GM06990 (cell line): ENCODE data around the gene PRKCH.

Source experiments
- DNase-seq: peaks from one replicate; pipeline ENCODE4 v3.0.0-alpha.2; 2011; ENCODE audit not compliant: insufficient read length; ENCODE audit errors: extremely low read depth
- H3K27me3 ChIP-seq: replicated peaks from 2 replicates; pipeline ENCODE4 v1.6.0; 2011; ENCODE audit warnings: low read length; ENCODE audit not compliant: control insufficient read depth, insufficient read depth
- H3K36me3 ChIP-seq: 2 replicates; pipeline ENCODE4 v1.5.1; 2011; ENCODE audit warnings: low read length; ENCODE audit not compliant: control insufficient read depth, insufficient read depth
- H3K4me3 ChIP-seq: replicated peaks from 2 replicates; pipeline ENCODE4 v1.5.1; 2011; ENCODE audit warnings: low read depth, mild to moderate bottlenecking, control low read depth, low read length
- TF ChIP-seq, protein P1 (sequence below): IDR thresholded peaks from 2 replicates; pipeline ENCODE4 v1.5.1; 2011; ENCODE audit warnings: low read length, control low read depth, mild to moderate bottlenecking, inconsistent platforms; ENCODE audit not compliant: insufficient read depth, poor library complexity, severe bottlenecking

Gene PRKCH

DNA sequence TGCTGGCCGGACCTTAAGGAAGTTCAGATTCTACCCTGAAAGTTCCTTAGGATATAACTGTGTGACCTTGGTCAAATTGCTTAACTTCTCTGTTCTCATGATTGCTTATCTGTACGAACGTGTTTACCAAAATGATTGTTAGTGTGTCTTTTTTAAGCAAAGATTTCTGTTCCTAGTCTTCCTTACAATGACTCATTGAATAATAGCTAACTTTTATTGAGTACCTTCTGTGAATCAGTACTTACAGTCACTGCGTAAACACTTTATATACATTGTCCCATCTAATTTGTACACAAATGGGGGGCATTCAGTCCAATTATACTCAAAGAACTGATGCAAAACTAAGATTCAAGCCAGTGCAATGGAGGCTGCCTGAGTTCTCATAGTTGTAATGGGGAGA lies 36.0 kb upstream of the PRKCH start:
- TF ChIP-seq, protein P1, sequence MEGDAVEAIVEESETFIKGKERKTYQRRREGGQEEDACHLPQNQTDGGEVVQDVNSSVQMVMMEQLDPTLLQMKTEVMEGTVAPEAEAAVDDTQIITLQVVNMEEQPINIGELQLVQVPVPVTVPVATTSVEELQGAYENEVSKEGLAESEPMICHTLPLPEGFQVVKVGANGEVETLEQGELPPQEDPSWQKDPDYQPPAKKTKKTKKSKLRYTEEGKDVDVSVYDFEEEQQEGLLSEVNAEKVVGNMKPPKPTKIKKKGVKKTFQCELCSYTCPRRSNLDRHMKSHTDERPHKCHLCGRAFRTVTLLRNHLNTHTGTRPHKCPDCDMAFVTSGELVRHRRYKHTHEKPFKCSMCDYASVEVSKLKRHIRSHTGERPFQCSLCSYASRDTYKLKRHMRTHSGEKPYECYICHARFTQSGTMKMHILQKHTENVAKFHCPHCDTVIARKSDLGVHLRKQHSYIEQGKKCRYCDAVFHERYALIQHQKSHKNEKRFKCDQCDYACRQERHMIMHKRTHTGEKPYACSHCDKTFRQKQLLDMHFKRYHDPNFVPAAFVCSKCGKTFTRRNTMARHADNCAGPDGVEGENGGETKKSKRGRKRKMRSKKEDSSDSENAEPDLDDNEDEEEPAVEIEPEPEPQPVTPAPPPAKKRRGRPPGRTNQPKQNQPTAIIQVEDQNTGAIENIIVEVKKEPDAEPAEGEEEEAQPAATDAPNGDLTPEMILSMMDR, result no peak
- Histone ChIP-seq H3K36me3 (no peaks in the 10 kb centered on the region), H3K4me3 (no peak overlapping the region), H3K27me3 (no peaks in the 10 kb centered on the region; the same call in 1 of the 2 replicates)
- DNase-seq, result no peak

DNA sequence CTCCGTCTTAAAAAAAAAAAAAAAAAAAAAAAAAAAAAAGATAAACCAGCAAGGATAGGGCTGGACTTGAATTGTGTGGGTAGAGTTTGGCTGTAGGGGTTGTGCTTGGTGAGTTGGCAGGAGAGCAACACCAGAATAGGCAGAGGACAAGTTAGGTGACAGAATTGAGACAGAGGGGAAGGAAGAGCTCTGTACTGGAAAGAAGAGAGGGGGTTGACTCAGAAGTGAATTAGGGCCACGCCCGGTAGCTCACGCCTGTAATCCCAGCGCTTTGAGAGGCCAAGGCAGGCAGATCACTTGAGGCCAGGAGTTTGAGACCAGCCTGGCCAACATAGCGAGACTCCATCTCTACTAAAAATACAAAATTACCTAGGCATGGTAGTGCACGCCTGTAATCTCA lies 34.2 kb upstream of the PRKCH start:
- TF ChIP-seq, protein P1, result no peak
- no peak for DNase-seq
- H3K36me3 ChIP-seq, result no peaks in the 10 kb centered on the region
- no peak overlapping the region for H3K4me3 ChIP-seq
- H3K27me3 ChIP-seq, result no peaks in the 10 kb centered on the region

DNA sequence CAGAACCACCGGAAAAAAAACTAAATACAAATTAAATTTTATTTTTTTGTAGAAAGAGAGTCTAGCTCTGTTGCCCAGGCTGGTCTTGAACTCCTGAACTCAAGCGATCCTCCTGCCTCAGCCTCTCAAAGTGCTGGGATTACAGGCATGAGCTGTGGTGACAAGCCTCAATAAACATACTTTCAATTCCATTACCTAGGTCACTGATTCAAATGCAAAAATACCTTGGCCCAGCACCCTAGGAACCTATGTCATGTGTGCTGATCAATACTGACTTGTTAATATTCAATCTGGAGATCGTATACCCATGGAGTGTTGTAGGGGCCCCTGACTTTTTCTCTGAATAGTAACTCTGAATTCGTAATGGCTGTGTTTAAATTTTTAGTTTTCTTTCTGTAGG lies 33.2 kb upstream of the PRKCH start:
- H3K4me3 ChIP-seq, result no peak overlapping the region
- DNase-seq, result no peak
- TF ChIP-seq, protein P1, result no peak
- H3K27me3 ChIP-seq, result no peaks in the 10 kb centered on the region
- no peaks in the 10 kb centered on the region for H3K36me3 ChIP-seq

DNA sequence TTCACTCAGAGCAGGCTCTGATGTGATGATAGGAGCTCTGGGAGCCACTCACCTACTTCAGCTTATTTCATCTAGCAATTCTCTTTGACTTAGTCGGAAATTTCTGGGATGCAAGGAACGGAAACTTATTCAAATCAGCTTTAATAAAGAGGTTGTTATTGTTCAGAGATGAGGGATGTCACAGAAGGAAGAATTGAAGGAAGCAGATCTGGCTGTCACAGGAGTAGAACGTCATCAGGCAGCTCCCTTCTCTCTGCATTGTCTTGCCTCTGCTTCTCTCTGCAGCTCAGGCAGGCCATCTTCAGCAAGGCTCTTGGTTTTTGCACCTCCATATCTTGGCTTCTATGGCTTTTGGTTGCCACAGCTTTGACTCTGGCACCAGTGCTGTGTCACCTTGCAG lies 32.7 kb upstream of the PRKCH start:
- TF ChIP-seq, protein P1, result no peak
- no peaks in the 10 kb centered on the region for H3K36me3 ChIP-seq
- no peak overlapping the region for H3K4me3 ChIP-seq

DNA sequence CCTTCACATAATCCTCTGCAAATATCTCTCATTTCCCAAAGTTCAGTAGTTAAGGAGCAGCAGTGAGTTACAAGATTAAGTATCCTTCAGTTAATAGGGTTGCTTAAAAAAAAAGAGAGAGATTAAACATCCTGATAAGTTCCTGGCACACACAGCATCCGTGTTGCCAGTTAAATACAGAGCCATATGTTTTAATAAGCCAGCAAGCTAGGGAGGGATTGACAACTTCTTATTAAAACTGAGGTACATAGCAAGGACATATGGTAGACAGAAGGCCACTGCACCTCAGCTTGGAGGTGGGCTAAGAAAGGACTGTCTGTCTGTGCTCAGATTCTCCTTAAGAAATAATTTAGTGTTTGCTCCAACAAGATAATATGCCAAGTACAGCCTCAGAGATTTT lies 30.7 kb upstream of the PRKCH start:
- no peak for DNase-seq
- no peaks in the 10 kb centered on the region for H3K36me3 ChIP-seq
- H3K4me3 ChIP-seq, result no peak overlapping the region
- TF ChIP-seq, protein P1, result no peak
- no peaks in the 10 kb centered on the region for H3K27me3 ChIP-seq

More for the DNA sequence above, 32.7 kb upstream of the PRKCH start:
- H3K27me3 ChIP-seq, result no peaks in the 10 kb centered on the region
- DNase-seq, result no peak

DNA sequence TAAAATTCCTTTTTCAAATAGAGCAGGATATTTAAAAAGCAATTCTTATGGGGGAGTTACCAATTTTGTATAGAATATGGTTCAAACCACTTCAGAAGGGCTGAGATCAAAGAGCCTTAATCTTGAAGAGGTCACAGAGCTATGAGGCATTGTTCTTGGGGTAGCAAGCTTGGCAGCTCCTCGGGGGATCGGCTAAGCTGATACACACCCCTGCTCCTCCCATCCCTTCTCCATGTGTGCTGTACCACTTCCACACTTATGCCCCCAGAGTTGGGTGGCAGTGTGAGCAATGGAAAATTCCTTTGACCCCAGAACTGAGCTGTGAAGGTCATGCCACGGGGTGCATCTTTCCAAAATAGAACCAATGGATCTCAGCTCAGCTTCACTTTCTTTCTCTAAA lies 25.2 kb upstream of the PRKCH start:
- no peak for DNase-seq
- no peaks in the 10 kb centered on the region for H3K27me3 ChIP-seq
- H3K36me3 ChIP-seq, result no peaks in the 10 kb centered on the region
- no peak overlapping the region for H3K4me3 ChIP-seq
- TF ChIP-seq, protein P1, result no peak
